ENCODE results near the gene SPI1. TPM values are rescaled to one million over a fixed set of nuclear protein-coding genes. Genes with fewer than 3 reads are reported as not detected.

The SPI1 gene
- total RNA-seq = 10 to 100 TPM in 2 of 3 donors, 1 to 10 TPM in 1; 4.9 to 21.0 (median 20.6) TPM
- long read RNA-seq, donor 1, partial matches to known transcripts = 0 of 7 reads
- long read RNA-seq, donor 1, other reads (novel, unspliced or antisense) = 1 of 7 reads
- long read RNA-seq, donor 2 = 0 reads

GRCh38 chr11:47378010-47378835 lies at the start of gene SPI1:
Gene SPI1 (minus strand): TSS chr11:47378547. CDS start chr11:47378353, 194 bp downstream.
- intact Hi-C loops (cut with DNase I, micrococcal nuclease) = loop anchor here in 1 of 2 donors (10.0 kb wide), 1 partner anchor 77 kb away; no protein-coding TSS in a partner anchor
- Histone ChIP-seq H3K9me3 (no peaks in the 10 kb centered on the region), H3K36me3 (ENCODE audit: low read depth) (no peaks in the 10 kb centered on the region), H3K4me1 (ENCODE audit: low read depth) (no peaks in the 10 kb centered on the region), H3K4me3 (no peak within 1 kb of the TSS)
- no peak for TF ChIP-seq CTCF (IDR thresholded peaks at IDR 0.05)
- DNase-seq (peak; percentile 46 to 85 (median 59)), ATAC-seq (peak; percentile 73)

DNA sequence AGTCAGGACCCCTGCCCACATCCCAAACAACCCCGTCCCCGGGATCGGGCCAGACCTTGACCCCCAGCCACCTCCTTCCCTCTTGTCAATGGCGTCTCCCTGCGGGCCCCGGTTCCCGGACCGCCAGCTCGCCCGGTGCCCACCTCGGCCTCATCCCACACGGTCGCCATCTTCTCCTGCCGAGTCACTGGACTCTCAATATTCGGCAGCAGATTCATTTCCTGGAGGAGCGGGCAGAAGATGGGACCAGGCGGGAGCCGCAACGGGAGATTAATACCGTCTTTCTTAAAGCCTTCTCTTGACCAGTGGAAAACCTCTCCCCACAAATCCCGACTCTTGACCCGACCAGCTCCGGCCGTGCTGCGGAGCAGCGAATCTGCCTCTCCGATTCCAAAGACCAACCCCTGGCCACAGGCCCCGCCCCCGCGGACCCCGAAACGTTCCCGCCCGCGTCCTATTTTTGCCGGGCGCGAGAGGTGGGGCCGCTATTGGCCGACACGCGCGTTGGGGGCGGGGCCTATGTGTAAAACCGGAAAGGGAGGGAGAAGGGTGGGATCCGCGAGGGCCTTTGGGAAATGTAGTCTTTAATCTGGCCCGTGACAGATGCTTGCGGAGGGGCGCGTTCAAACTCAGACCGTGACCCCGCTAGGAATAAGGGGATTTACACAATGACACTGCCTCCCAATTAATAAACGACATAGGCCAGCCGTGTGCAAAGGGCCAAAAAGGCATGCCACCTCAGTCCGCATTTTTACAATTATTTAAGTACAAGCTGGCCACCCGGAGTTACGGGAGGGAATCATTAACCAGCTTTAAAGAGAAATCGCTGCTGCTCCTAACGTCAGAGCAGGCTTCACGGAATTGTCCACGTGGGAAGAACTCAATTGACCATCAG lies 48.0 kb upstream of the SPI1 start, which contains the start of gene PSMC3:
Gene PSMC3, minus strand, starts transcription at position 378 of the 895 bp plus-strand sequence. Its CDS starts 160 bp downstream, at position 218.
- H3K4me3 ChIP-seq = peak within 1 kb of the TSS; percentile 77
- H3K9me3 ChIP-seq = no peaks in the 10 kb centered on the region
- TF ChIP-seq CTCF (IDR thresholded peaks at IDR 0.05) = no peak
- peaks cover 10% of the 10 kb centered on the region for H3K4me1 ChIP-seq (ENCODE audit: low read depth)
- DNase-seq (peak; percentile 98 to 99 (median 99)), ATAC-seq (peak; percentile 98)
- intact Hi-C loops (cut with DNase I, micrococcal nuclease) = no loop called here
- no peaks in the 10 kb centered on the region for H3K36me3 ChIP-seq (ENCODE audit: low read depth)

GRCh38 chr11:47425611-47426010 lies 47.3 kb upstream of the SPI1 start:
- Histone ChIP-seq H3K4me1 (ENCODE audit: low read depth) (peaks cover 10% of the 10 kb centered on the region), H3K36me3 (ENCODE audit: low read depth) (no peaks in the 10 kb centered on the region), H3K9me3 (no peaks in the 10 kb centered on the region), H3K4me3 (peak overlapping the region; percentile 77)
- DNase-seq (no peak), ATAC-seq (no peak)
- intact Hi-C loops (cut with DNase I, micrococcal nuclease) = no loop called here
- TF ChIP-seq CTCF (IDR thresholded peaks at IDR 0.05) = no peak

DNA sequence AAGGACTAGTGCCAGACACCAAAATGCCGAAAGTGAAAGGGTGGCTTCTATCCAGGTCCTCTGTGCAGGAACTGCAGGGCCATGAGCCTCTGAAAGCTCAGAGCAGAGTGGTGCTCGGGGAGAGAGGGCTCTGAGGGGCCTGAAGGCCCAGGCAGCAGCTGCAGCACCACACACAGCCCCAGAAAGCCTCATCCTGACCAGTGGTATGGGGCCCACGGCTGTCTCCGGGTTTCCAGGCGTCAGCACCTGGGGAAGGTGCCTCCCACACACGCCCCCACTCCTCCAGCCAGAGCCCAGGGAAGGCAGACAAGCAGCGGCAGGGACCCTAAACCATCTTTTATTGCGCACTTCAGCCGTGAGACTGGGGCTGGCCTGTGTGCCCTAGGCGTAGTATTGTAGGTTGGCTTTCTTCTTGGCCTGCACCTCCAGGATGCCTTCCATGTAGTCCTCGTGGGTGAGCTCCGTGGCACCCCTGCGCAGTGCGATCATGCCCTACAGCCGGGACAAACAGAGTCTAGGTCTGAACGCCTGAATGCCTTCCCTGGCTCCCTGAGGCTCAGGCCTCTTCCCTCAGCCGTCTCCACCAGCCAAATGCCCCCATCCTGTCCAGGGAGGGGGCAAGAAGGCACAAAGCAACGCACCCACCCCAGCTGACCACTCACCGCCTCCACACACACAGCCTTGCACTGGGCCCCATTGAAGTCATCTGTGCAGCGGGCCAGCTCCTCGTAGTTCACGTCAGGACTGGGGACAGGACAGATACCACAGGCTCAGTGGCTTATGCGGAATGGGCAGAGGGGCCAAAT lies 40.3 kb upstream of the SPI1 start:
- DNase-seq = peak in 1 of 3 donors; percentile 20
- no peaks in the 10 kb centered on the region for H3K9me3 ChIP-seq
- intact Hi-C loops (cut with DNase I, micrococcal nuclease) = no loop called here
- no peak for ATAC-seq
- no peak overlapping the region for H3K4me3 ChIP-seq
- H3K4me1 ChIP-seq (ENCODE audit: low read depth) = peaks cover 13% of the 10 kb centered on the region
- TF ChIP-seq CTCF (IDR thresholded peaks at IDR 0.05) = no peak
- H3K36me3 ChIP-seq (ENCODE audit: low read depth) = peaks cover 9% of the 10 kb centered on the region

GRCh38 chr11:47417712-47418111 lies 39.4 kb upstream of the SPI1 start:
- intact Hi-C loops (cut with DNase I, micrococcal nuclease) = no loop called here

More at GRCh38 chr11:47417712-47418111, 39.4 kb upstream of the SPI1 start:
- peaks cover 13% of the 10 kb centered on the region for H3K4me1 ChIP-seq (ENCODE audit: low read depth)
- ATAC-seq = no peak
- no peak for DNase-seq
- H3K9me3 ChIP-seq = no peaks in the 10 kb centered on the region
- no peak for TF ChIP-seq CTCF (IDR thresholded peaks at IDR 0.05)
- no peak overlapping the region for H3K4me3 ChIP-seq
- peaks cover 9% of the 10 kb centered on the region for H3K36me3 ChIP-seq (ENCODE audit: low read depth)
